Measurements from ENCODE around the gene RHBDL3.
"Not testable (repeated sequence)": the region's sequence is repeated elsewhere in the genome, so short reads cannot be mapped to it uniquely, and the experiment has no call there.

The RHBDL3 gene, protein sequence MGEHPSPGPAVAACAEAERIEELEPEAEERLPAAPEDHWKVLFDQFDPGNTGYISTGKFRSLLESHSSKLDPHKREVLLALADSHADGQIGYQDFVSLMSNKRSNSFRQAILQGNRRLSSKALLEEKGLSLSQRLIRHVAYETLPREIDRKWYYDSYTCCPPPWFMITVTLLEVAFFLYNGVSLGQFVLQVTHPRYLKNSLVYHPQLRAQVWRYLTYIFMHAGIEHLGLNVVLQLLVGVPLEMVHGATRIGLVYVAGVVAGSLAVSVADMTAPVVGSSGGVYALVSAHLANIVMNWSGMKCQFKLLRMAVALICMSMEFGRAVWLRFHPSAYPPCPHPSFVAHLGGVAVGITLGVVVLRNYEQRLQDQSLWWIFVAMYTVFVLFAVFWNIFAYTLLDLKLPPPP

DNA sequence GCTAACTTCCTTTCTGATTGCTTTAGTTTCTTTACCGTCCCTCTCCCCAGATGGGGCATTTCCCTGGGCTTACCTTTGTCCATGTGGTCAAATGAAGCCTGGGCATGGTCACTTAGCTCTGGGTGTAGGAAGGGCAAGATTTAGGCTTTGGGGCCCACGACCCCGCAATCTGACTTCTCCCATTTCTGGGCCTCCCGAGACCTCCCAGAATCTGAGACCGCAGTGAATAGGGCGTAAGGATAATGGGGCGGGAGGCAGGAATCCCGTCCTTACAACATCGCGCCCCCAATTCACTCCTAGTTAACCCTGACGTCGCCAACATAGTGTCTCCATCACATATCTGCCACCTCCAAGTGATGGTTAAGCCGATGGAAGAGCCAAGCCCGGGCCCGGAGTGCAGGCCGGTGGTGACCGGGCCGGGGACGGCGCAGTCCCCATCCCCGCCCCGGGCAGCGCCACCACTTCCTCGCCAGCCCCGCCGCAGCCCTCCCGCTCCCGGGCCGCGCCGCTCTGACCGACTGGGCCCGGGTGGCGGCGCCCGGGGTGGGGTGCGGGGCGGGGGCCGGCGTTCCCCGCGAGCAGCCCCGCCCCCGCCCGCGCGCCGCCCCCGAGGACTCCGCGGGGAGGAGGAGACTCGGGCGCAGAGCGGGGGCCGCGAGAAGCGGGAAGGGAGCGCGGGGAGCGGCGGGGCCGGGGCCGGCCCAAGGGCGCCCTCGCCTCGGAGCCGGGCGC lies at the start of gene RHBDL3:
RHBDL3 (plus strand) TSS at position 641 of the 732 bp plus-strand sequence. CDS start 358 bp downstream, outside the sequence.
- no peak for DNase-seq

DNA sequence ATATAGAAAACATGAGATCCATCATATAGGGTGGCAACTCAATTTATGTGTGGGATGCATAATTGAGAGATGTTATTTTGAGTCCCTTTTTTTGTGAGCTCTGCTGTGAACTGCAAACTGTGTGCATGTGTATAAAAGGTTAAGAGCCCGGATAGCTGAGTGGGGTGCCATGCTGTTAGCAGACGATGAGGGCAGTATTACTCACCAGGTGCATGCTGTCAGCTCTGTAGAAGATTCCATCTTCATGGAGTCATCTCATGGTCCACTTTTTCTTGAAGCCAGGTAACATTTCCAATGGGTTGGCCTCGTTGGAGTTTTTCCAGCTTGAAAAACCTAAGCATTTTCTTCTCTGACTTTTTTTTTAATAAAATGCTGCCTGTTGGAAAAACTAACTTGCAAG lies 43.0 kb upstream of the RHBDL3 start:
- no peak for DNase-seq

DNA sequence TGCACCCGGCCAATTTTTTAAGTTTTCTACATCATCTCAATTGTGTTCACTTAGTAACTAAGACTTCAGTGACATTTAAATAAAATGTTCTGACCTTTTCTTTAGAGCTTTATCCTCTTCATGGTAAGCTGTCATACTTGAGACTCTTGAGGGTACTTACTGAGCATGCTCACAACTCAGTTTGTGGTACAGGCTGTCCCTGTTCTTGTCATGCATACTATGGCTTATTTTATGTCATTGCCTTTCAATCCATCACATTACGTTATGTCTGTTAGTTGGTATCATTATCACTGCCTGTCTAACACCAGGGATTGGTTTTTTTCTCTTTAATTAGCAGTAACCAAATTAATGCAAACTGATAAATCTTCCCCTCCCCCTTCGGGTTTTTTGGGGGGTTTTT lies 41.9 kb upstream of the RHBDL3 start:
- DNase-seq: no peak

DNA sequence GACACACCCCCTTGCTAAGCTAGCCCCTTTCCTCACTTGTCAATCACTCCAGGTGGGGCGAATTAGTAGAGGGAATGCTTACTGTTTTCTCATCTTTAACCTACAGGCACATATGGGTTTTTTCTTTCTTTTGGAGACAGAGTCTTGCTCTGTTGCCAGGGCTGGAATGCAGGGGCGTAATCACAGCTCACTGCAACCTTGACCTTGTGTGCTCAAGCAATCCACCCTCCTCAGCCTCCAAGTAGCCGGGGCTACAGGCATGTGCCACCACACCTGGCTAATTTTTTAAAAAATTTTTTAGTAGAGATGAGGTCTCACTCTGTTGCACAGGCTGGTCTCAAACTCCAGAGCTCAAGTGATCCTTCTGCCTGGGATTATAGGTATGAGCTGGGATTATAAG lies 38.7 kb upstream of the RHBDL3 start:
- no peak for DNase-seq

DNA sequence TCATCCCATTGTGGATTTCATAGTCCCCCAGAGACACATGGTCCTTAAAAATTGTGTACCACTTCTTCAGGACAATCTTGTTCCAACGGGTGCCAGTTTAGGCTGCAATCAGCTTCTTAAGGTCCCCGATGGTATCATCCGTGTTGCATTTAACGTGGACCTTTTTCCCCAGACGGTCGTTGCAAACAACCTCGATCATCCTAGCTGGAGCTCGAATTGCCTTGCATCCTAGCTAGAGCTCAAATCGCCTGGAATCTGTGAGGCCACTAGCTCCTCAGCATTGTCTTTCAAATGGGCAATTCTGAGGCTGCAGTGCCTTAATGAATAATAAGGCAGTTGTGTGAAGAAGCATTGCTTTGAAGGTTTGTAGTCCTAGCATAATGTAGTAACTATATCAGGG lies 37.7 kb upstream of the RHBDL3 start:
- DNase-seq: no peak

DNA sequence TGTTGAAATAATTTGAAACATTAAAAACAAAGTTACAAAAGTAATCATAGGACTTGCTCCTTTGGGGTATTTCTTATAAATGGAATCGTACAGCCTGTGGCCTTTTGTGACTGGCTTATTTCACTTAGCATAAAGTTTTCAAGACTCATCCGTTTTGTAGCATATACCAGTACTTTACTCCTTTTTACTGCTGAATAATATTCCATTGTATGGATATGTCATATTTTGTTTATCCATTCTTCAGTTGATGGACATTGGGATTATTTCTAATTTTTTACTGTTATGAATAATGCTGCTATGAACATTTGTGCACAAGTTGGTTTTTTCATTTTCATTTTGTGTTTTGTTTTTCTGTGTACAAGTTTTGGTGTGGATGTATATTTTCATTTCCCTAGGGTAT lies 30.0 kb upstream of the RHBDL3 start:
- DNase-seq: no peak

DNA sequence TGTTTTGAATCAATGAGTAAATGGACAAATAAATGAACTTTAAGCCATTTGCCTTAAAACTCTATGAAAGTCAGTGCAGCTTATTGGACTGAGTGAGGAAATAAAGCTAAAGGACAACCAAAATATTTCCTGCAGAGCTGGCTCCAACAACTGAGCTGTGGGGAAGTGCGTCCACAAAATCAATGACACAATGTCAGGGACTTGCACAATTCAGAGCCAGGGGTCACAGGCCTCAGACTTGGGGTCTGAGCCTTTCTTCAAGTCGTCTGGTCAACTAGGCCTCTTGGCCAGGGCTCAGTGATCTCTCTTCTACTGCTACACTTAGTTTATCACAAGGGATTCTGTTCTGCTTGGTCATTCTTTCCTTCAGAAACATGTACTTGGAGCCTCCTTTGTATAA lies 26.2 kb upstream of the RHBDL3 start:
- DNase-seq: no peak

DNA sequence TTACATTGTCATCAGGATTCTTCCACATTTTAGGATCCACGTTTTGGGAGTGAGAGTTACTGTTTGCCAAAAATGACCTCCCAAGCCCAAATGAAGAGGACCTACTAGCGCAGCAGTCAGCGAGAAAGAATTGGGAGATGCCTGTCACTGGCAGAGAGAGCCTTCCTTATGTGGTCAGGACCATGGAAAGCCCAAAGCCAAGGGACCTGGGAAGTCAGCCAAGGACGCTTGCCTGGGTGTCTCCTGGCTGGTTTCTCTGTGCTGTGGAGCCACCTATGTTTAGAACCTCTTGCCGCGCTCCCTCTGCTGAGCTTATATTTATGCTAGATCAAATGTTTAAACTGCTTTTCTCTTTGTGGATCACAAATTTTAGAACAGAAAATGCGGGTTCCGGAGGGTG lies 24.9 kb upstream of the RHBDL3 start:
- DNase-seq: no peak

DNA sequence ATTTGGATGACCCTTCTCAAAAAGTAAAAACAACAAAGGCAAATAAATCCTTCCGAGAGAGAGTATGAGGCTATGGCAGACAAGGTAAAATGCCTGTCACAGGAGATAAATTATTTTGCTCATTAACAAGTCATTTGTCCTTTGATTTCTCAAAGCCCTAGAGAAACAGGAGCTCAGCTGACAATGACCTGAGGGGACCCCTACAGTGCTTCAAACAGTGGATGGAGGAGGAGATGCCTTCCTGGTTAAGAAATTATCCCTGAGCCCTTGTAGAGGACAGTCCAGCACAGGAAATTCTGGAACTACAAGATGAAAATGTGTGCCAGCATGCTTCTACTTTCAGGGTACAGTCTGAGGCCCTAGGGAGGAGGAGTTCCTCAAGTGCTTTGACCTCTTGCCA lies 24.0 kb upstream of the RHBDL3 start:
- no peak for DNase-seq

DNA sequence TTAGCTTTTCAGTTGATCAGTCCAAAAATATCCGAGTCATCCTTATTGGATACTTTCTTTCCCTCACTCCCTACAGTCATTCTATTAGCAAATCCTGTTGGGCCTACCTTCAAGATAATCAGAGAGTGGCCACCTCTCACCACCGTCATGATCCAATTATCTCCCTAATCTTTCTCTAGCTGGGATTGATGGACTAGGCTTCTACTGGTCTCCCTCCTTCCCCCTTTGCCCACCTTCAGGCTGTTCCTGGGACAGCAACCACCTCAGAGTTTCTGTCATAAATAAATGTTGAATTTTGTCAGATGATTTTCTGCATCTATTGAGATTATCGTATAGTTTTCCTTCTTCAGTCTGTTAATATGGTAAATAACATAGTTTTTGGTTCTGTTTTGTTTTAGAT lies 16.2 kb upstream of the RHBDL3 start:
- no peak for DNase-seq

DNA sequence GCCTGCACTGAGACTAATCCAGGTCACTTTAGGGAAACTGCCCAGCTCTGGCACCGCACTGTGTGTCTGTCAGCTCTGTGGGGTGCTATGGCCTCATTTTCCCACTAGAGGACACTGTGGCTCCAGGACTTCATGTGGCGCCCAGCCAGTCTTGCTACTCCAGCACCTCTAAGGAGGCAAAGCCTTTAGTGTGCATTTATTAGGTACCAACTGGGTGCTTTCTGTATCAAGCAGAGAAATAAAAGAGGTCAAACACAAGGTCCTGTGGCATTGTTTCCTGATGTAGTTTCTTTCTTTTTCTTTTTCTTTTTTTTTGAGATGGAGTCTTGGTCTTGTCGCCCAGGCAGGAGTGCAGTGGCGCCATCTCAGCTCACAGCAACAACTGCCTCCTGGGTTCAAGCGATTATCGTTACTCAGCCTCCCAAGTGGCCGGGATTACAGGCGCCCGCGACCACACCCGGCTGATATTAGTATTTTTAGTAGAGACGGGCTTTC lies 12.5 kb upstream of the RHBDL3 start:
- DNase-seq: peak; percentile 72

DNA sequence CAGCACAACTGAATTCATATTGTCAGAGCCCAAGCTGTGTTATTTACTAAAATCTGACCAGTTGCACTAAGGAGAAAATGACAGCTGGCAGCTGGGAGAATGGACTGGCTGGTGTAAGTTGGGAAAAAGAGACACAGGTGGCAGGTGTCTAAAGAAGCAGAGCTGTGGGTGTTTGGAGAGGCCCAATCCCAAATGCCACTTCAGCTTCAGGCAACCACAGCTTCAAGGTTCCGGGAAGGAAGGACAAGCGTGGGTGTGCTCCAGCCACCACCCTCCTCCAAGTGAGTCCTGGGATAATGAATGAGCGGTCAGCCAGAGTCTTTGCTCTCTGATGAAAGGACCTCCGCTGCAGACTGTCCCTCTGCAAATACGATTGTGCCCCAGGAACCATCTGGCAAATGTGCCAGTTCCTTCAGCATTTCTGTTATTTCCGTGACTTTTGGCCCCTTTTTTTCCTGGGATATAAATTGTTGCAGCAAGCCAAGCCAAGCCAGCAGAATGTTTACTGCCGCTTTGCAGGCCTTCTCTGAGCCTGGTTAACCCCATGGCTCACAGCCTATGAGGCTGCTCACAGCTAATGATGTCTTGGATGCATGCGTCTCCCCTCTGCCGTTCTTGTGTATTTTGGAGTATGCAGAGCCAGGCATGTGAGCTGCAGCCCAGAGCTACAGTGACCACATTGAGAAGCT lies 9.5 kb upstream of the RHBDL3 start:
- DNase-seq: no peak

DNA sequence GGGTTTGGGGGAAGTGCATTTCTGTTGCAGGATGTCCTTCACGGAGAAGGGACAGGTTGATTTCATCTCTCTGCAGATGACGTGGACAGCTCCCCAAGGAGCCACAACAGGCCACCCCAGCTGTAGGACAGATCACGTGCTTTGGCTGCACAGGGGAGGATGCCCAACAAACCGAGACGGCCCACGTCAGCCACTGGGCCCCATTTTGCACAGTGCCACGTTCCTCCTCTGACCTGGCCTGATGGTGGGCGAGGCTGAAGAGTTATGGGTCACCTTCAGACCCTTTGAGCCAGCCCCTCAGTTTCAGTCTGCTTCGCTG lies 9.0 kb upstream of the RHBDL3 start:
- no peak for DNase-seq

DNA sequence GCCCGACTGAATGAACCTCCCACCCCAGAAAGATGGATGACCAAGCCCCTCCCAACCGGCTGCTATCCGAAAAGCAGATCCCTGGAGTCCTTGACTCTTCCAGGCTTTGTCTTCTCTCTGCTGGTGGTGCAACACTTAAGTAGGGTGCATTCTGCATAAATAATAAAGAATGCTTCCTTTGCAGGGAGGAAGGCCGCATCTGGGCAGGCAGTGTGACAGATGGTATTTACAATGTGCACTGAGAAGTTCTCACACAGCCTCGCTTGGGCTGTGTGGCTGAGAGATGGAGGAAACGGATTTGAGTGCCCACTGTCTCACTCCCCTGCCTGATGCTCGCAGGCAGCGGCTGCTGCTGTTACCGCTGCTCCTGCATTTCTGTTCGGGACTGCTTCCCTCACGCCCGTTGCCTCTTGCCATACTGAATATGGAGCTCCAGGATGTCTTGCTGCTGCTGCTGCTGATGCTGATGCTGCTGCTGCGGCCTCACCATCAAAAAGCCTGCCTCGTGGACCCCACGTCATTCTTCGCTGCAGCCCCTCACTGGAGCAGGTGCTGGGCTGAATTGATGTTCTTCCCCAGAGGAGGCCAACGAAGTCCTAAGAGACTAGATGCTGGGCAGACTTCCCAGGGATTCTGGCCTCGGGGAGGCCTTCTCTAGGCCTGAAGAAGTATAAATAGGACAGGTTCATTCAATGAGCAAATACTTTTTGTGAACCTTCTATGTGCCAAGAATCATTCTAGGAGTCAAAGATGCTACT lies 7.1 kb upstream of the RHBDL3 start:
- no peak for DNase-seq

DNA sequence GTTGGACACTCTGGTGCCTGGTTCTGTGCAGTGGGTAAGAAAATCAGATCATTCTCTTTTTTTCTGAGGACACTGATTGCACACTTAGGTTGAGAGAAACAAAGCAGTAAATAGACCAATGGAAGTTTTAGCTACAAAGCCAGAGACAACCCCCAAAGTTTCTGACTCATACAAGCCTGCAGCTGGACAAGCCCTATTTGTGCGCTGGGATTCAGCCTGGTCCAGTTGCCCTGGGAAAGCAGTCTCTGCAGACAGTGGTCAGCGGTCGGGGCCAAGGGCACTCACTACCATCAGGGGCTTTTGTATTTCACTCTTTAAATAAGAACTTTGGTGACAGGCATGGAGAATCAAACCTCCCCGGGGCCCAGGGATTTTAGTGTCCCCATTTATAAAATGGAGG lies 6.0 kb upstream of the RHBDL3 start:
- no peak for DNase-seq

DNA sequence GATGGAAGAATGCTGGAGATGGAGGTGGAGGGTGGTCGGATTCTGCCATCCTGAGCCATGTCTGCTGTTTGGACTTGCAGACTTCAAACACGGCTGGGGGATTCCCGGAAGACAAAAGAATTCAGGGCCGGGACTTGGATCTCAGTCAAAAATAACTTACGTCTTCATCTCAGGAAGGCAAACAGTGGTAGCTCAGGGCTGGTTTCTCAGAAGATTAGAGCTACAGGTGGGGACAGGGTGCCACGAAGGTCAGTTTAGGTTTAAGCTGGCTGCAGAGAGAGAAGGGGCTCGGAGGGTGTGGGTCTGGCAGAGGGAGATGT lies 4.3 kb upstream of the RHBDL3 start:
- DNase-seq: no peak

DNA sequence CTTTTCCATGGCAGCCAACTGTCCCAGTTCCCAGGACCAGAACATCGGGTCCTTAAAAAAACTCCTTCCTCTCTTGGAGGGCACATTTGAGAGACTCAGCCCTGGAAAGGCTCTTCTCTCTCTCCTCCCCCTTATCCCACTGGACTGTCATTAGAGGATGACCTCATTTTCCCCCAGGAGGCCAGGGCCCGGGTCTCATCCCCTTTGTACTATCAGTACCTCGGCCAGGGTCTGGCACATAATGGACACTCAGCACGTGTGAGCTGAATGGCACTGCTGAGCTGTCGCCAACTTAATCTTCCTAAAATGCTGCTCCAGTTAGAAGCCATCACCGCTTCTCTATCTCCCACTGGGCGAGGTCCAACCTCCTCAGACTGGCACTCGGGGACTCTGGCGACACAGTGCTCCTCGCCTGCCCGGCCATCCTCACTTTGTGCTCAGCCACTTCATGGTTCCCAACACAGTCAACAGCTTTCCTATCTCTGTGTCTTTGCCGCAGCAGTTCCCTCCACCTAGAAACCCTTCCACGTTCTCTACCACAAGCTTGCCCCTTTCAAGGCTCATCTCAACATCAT lies 3.6 kb upstream of the RHBDL3 start:
- no peak for DNase-seq

DNA sequence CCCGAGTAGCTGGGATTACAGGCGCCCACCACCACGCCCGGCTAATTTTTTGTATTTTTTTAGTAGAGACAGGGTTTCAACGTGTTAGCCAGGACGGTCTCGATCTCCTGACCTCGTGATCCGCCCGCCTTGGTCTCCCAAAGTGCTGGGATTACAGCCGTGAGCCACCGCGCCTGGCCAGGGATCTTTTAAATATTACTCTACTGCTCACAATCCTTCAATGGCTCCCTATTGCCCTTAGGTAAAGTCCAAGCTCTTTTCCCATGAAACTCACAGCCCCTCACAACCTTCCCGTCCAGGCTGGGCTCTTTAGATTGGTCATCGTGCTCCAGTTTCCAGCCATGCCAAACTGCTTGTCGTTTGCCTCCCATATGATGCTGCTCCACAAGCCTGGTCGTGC lies 2.1 kb upstream of the RHBDL3 start:
- DNase-seq: not testable (repeated sequence)

DNA sequence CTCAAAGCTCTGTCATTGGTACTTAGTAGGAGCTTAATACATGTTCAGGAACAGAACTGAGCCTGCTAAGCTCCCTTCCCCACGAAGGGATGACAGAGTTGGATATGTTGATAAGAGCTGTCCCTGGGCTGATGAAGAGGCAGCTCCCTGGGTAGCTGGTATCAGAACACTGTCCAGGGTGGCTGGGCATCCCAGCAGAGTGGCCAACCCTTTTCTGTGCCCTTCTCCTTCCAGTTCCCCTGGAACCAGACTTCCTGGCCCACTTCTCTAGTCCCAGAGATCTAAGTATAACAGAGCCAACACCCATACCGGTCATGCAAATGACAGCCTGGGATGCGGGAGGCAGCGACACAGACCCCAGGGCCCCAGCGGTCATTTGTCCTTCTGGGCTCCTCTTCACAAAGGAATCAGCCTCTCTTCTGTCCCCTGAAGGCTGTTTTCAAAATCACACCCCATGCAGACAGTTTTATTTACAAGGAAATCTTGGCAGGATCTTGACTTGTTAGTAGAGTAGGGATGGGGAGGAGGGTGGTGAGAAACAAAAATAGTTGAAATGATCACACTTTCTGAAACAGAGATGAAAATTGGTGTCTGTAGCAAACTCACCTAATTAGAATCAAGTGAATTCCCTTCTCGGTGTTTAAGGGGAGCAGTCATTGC lies 1.4 kb upstream of the RHBDL3 start:
- no peak for DNase-seq

DNA sequence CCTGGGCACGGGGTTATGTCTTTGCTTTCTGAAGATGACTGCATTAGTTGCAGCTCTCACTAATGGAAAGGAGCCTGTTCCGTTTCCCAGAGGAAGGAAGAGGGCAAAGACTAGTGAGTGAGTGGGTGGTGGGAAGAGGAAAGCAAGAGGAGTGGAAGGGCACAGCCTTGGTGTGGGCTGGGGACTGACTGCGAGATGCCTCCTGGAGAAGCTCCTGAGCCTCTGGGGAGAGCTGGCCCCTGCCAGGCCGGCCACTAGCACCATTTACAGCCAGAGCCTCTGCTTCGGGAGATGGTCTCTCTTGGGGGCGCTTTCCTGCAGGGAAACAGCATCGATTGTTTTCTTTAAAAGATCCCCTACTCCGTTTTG lies 825 bp upstream of the RHBDL3 start:
- no peak for DNase-seq

DNA sequence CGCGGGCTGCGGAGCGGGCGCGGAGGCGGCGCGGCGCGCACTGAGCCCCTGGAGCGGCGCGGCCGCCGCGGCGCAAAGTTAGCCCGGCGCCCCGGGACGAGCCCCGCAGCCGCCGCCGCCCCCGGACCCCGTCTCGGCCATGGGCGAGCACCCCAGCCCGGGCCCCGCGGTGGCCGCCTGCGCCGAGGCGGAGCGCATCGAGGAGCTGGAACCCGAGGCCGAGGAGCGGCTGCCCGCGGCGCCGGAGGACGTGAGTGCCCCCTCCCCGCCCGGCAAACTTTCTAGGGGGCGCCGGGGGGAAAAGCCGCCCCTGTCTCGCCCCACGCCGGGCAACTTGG lies 388 bp downstream of the RHBDL3 start:
- no peak for DNase-seq

Measured in stimulated activated CD4-positive, alpha-beta T cell treated with anti-CD3 and anti-CD28 coated beads, Interleukin-2, amount 100 ng/mL, for 48 hours (primary cell).